GM19372 (cell line): ENCODE data around the gene GRAP.
"Not testable (repeated sequence)": the region's sequence is repeated elsewhere in the genome, so short reads cannot be mapped to it uniquely, and the experiment has no call there.

ENCODE experiments used
- ATAC-seq: cut with Tn5 transposase; IDR thresholded peaks from one replicate; pipeline ENCODE4 v1.9.1; 2021; ENCODE audit warnings: mild to moderate bottlenecking, low read depth, moderate library complexity; ENCODE audit not compliant: unreplicated experiment

GRAP gene

GRCh38 chr17:19046782-19047375 lies at the start of gene GRAP:
Gene GRAP, minus strand, starts transcription at chr17:19046957. Its CDS starts 31 bp downstream, at chr17:19046926.
- ATAC-seq = not testable (repeated sequence)

- ATAC-seq = not testable (repeated sequence)
Measured at GRCh38 chr17:19093684-19094438, 47.1 kb upstream of the GRAP start.

DNA sequence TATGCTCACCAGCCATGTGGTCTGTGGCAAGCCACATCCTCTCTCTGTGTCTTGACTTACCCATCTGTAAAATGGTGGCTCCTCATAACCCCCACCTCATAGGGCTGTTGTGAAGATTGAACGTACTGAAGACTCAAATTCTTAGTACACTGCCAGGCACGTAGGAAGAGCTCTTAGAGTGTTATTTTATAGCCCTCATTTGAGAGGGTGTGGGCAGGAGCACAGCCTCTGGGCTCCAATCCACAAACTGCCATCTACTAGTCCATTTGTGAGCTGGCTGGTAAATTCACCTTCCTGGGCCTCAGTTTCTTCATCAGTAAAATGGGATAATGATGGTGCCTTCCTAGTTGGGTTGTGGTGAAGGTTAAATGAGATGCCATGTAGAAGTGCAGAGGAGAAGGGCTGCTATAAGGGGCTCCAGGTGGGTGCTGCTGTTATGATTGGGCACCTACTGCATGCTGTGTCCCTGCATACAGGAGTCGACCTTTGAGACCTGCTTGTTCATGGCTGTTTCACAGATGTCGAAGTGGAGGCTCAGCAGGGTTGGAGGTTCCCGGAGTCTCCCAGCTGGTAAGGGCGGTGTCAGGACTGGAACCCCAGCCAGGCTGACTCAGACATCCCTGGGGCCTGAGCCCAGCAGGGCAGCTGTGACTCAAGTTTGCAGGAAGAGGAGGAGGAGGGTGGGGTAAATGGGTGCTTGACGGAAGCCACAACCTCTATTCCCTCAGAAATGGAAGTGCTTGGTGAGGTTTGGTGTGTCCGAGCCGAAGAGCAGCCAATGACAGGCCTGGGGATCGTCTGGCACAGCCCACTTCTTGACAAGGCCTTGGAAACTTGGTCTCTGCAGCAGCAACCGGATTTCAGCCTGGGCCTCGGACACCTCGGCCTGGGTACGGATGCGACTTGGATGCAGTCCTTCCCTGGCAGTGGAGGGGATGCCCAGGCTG lies 46.3 kb upstream of the GRAP start:
- not testable (repeated sequence) for ATAC-seq

DNA sequence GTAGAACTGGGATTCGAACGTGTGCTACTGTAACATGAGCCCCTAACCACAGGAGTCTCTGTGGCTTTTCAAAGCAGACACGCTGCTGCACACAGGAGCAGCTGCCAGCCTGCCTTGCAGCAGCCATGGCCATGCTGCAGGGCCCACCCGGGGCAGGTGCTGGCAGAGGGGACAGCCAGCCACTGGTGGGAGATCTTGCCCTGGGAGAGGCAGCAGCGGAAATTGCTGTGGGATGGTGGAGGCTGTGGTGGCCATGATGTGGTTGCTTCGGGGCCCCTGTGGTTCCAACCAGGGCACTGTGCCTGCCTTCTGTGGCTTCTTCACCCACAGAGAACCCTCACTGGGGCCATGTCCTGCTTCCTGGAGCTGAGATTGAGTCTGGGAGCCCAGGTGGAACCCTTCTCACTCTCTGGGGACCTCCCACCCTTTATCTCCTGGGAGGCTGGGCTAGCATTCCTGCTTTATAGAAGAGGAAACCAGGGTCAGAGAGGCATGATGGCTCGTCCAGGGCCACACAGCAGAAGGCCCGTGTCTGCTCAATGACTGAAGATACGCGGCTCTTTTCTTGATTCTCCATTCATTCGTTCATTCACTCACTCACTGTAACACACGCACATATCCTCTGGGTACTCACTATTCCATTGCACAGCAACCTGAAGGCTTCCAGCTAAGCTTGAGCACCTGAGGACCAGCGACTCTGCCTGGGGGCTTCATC lies 43.5 kb upstream of the GRAP start:
- ATAC-seq = not testable (repeated sequence)

GRCh38 chr17:19088804-19089685 lies 42.3 kb upstream of the GRAP start:
- not testable (repeated sequence) for ATAC-seq

GRCh38 chr17:19077386-19077785 lies 30.6 kb upstream of the GRAP start:
- not testable (repeated sequence) for ATAC-seq

DNA sequence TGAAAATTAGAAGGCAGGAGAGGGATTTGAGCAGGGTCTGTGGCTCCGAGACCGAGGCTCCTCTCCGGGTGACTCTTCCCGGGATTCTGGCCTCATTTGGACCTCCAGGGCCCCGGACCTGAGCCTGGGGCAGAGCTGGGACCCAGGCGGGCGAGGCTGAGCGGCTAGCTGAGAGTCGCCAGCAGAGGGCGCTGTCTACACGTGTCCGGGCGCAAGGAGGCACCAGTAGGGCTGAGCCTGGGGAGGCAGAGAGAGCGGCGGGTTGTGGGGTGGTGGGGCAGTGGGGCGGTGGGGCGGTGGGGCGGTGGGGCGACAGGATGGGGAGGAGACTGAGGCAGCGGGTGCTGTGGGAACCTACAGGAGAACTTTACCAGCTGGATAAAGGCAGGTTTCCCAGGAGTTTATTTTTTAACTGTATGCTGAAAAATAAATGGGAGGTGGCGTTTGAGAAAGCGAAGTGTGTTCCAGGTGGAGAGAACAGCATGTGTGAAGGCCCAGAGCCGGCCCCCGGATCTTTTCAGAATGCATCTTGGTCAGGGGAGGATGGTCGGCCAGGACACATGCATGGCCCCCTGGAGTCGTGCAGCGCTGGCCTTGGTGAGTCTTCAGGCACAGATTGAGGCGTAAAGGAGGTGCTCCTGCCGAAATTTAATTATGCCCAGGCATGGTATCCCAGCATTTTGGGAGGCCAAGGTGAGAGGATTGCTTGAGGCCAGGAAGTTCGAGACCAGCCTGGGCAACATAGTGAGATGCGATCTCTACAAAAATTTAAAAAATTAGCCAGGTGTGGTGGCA lies 29.8 kb upstream of the GRAP start:
- ATAC-seq = not testable (repeated sequence)

- ATAC-seq = peak; percentile 79
Measured at GRCh38 chr17:19070318-19071168, 23.8 kb upstream of the GRAP start.

- not testable (repeated sequence) for ATAC-seq
Measured at GRCh38 chr17:19064378-19064777, 17.6 kb upstream of the GRAP start.

DNA sequence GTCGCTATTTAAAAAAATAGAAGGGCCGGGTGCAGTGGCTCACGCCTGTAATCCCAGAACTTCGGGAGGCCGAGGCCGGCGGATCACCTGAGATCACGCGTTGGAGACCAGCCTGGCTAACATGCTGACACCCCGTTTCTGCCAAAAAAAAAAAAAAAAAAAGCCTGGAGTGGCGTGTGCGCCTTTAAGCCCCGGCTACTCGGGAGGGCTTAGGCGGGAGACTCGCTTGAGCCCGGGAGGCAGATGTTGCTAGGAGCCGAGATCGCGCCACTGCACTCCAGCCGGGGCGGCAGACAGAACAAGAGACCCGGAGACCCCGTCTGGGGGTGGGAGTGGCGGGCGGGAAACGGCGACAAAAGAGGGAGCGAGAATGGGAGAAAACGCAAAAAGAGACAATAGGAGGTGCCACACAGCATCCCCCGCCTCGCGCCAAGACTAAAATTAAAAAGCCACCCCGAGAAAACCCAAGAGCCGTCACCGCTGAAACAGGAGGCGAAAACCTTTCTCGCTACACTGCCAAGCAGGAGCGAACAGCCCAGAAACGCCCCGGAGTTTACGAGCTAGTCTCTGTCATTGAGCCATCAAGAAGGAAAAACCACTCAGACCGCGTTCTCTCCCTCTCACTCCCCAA lies 16.7 kb upstream of the GRAP start:
- ATAC-seq = peak; percentile 28

- peak; percentile 63 for ATAC-seq
Measured at GRCh38 chr17:19062718-19063325, 16.1 kb upstream of the GRAP start.

DNA sequence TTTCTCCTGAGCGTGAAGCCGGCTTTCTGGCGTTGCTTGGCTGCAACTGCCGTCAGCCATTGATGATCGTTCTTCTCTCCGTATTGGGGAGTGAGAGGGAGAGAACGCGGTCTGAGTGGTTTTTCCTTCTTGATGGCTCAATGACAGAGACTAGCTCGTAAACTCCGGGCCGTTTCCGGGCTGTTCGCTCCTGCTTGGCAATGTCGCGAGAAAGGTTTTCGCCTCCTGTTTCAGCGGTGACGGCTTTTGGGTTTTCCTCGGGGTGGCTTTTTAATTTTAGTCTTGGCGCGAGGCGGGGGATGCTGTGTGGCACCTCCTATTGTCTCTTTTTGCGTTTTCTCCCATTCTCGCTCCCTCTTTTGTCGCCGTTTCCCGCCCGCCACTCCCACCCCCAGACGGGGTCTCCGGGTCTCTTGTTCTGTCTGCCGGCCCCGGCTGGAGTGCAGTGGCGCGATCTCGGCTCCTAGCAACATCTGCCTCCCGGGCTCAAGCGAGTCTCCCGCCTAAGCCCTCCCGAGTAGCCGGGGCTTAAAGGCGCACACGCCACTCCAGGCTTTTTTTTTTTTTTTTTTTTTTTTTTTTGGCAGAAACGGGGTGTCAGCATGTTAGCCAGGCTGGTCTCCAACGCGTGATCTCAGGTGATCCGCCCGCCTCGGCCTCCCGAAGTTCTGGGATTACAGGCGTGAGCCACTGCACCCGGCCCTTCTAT lies 15.4 kb upstream of the GRAP start:
- peak; percentile 16 for ATAC-seq

GRCh38 chr17:19055447-19055846 lies 8.7 kb upstream of the GRAP start:
- ATAC-seq = not testable (repeated sequence)

DNA sequence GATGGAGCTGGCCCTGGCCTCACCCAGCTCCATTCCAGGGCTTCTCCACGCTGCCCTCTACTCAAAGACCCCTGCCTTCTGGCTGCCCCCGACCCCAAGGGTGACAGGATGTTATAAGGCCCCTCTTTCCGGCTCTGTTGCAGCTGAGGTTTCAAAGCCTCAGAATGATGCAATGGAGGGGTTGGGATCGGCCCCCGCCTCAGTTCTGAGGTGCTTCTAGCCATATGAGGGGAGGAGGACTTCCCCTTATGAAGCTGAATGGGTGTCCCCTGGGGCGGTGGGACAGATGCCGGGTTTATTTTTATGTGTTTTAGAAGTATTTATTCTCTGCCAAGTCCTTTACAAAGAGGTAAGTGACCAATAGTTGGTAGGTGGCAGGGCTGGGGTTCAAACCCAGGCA lies 2.1 kb upstream of the GRAP start:
- ATAC-seq = not testable (repeated sequence)

DNA sequence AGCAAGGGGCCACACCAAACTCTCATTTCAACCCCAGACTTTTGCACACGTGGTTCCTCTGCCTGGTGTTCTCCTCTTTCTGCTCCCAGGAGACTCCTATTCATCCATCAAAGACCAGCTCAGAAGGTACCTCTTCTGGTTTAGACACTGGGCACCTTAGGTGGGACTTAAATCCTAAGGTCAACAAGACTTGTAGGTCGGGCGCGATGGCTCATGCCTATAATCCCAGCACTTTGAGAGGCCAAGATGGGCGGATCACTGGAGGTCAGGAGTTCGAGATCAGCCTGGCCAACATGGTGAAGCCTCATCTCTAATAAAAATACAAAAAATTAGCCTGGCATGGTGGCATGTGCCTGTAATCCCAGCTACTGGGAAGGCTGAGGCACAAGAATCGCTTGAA lies 753 bp upstream of the GRAP start:
- not testable (repeated sequence) for ATAC-seq

DNA sequence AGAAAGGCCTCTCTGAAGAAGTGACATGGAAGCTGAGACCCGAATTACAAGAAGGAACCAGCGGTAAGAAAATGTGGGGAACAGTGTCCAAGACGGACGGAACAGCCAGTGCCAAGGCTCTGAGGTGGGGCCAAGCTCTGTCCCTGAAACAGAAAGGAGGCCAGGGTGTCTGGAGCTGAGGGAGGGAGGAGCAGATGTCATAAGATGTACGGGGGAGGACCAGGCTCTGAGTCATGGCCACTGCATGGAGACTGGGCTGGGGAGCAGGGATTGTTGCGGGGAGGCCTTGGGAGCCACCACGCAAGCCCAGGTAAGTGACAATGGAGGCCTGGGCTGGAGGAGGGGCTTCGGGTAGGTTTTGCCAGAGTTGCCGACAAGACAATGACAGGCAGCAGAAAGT lies 2.1 kb downstream of the GRAP start:
- ATAC-seq = not testable (repeated sequence)
